Measurements from ENCODE around the gene APOBEC2. TPM values are rescaled to one million over a fixed set of nuclear protein-coding genes. Genes with fewer than 3 reads are reported as not detected.
A peak's percentile ranks its signal among the peaks of the same experiment; 100 is the strongest.

Gene APOBEC2
- total and polyA plus RNA-seq, 2 donors from 2014 or later: not detected

- peak overlapping the region in 1 of 2 donors; percentile 76 for H3K27ac ChIP-seq (ENCODE audit: low read depth in 2 of 2, low read length in 2 of 2)
- H3K9me3 ChIP-seq (ENCODE audit: control insufficient read depth in 2 of 3, insufficient read depth in 1 of 3, low read length in 3 of 3): peaks cover 0 to 6% (median 0%) of the 10 kb centered on the region in 3 donors
- no peaks in the 10 kb centered on the region for H3K27me3 ChIP-seq (ENCODE audit: control insufficient read depth, insufficient read depth, low read length)
- intact Hi-C loops (cut with DNase I): no loop called here
- DNase-seq (peak in 1 of 5 donors; percentile 38), FAIRE-seq (no peak)
- TF ChIP-seq CTCF (IDR thresholded peaks at IDR 0.05; ENCODE audit: borderline replicate concordance, extremely low read depth, insufficient read depth): no peak
- H3K4me3 ChIP-seq (ENCODE audit: low read length in 3 of 3): no peak overlapping the region
- peaks cover 0 to 22% (median 7%) of the 10 kb centered on the region in 3 donors for H3K4me1 ChIP-seq (ENCODE audit: control insufficient read depth in 2 of 3, insufficient read depth in 2 of 3, low read depth in 1 of 3, low read length in 3 of 3)
- no peak overlapping the region for H3K9ac ChIP-seq (ENCODE audit: low read length in 3 of 3)
- H3K36me3 ChIP-seq (ENCODE audit: control insufficient read depth in 2 of 3, insufficient read depth in 3 of 3, low read length in 3 of 3): no peaks in the 10 kb centered on the region
Measured at GRCh38 chr6:41022294-41022693, 30.7 kb upstream of the APOBEC2 start.

GRCh38 chr6:41023114-41023513 is 29.9 kb upstream of the APOBEC2 start:
- Histone ChIP-seq H3K9ac (ENCODE audit: low read length in 3 of 3) (no peak overlapping the region), H3K9me3 (ENCODE audit: control insufficient read depth in 2 of 3, insufficient read depth in 1 of 3, low read length in 3 of 3) (peaks cover 0 to 6% (median 0%) of the 10 kb centered on the region in 3 donors), H3K4me1 (ENCODE audit: control insufficient read depth in 2 of 3, insufficient read depth in 2 of 3, low read depth in 1 of 3, low read length in 3 of 3) (peaks cover 0 to 29% (median 9%) of the 10 kb centered on the region in 3 donors), H3K4me3 (ENCODE audit: low read length in 3 of 3) (no peak overlapping the region), H3K27me3 (ENCODE audit: control insufficient read depth, insufficient read depth, low read length) (no peaks in the 10 kb centered on the region), H3K36me3 (ENCODE audit: control insufficient read depth in 2 of 3, insufficient read depth in 3 of 3, low read length in 3 of 3) (no peaks in the 10 kb centered on the region), H3K27ac (ENCODE audit: low read depth in 2 of 2, low read length in 2 of 2) (peak overlapping the region in 1 of 2 donors; percentile 13)
- no peak for TF ChIP-seq CTCF (IDR thresholded peaks at IDR 0.05; ENCODE audit: borderline replicate concordance, extremely low read depth, insufficient read depth)
- DNase-seq (no peak), FAIRE-seq (no peak)
- intact Hi-C loops (cut with DNase I): no loop called here

GRCh38 chr6:41025966-41026530 is 27.0 kb upstream of the APOBEC2 start:
- Histone ChIP-seq H3K4me3 (ENCODE audit: low read length in 3 of 3) (no peak overlapping the region), H3K9me3 (ENCODE audit: control insufficient read depth in 2 of 3, insufficient read depth in 1 of 3, low read length in 3 of 3) (no peaks in the 10 kb centered on the region), H3K36me3 (ENCODE audit: control insufficient read depth in 2 of 3, insufficient read depth in 3 of 3, low read length in 3 of 3) (peaks cover 0 to 2% (median 1%) of the 10 kb centered on the region in 3 donors), H3K27me3 (ENCODE audit: control insufficient read depth, insufficient read depth, low read length) (no peaks in the 10 kb centered on the region), H3K4me1 (ENCODE audit: control insufficient read depth in 2 of 3, insufficient read depth in 2 of 3, low read depth in 1 of 3, low read length in 3 of 3) (peaks cover 0 to 29% (median 11%) of the 10 kb centered on the region in 3 donors), H3K27ac (ENCODE audit: low read depth in 2 of 2, low read length in 2 of 2) (no peak overlapping the region), H3K9ac (ENCODE audit: low read length in 3 of 3) (no peak overlapping the region)
- intact Hi-C loops (cut with DNase I): no loop called here
- DNase-seq (no peak), FAIRE-seq (no peak)
- no peak for TF ChIP-seq CTCF (IDR thresholded peaks at IDR 0.05; ENCODE audit: borderline replicate concordance, extremely low read depth, insufficient read depth)

Data from kidney (tissue), 14 donors.